H1 (cell line): ENCODE measurements around the gene PDE2A. TPM values are rescaled to one million over a fixed set of nuclear protein-coding genes. Genes with fewer than 3 reads are reported as not detected.

Experiments used
- CTCF ChIA-PET: fragments of 300-600 bp; sonication (Branson Sonifier 250); formaldehyde crosslinking; loops from one replicate; lab custom pipeline; 2021; ENCODE audit not compliant: partially characterized antibody; lab: Charles Lee
- POLR2A ChIA-PET: fragments of 300-600 bp; sonication (Branson Sonifier 250); formaldehyde crosslinking; loops from one replicate; lab custom pipeline; 2021; ENCODE audit warnings: inconsistent platforms; ENCODE audit not compliant: partially characterized antibody; lab: Charles Lee
- DNase-seq, 2 experiments: peaks; one replicate each; pipeline versions ENCODE4 v3.0.0 to v3.0.0-alpha.2; 2010 to 2022; ENCODE audit warnings: low spot score in 2 of 2, low read depth in 1 of 2, mixed read lengths in 1 of 2
- FAIRE-seq: peaks from 2 replicates; lab custom pipeline; 2011; peaks lifted over from hg19 to GRCh38; lab: Jason Lieb, UNC
- H2AFZ ChIP-seq: 2 replicates; pipeline ENCODE4 v1.8.1; 2012; ENCODE audit warnings: low read length, inconsistent platforms
- H2AK5ac ChIP-seq: 2 replicates; pipeline ENCODE4 v1.6.1; 2013; ENCODE audit warnings: low read depth, low read length
- H2BK120ac ChIP-seq: replicated peaks from 2 replicates; pipeline ENCODE3; 2013; ENCODE audit warnings: low read depth, low read length, inconsistent platforms
- H2BK12ac ChIP-seq: 2 replicates; pipeline ENCODE4 v1.6.1; 2013; ENCODE audit warnings: low read depth, low read length
- H2BK15ac ChIP-seq: 2 replicates; pipeline ENCODE4 v1.6.1; 2013; ENCODE audit warnings: low read length
- H2BK20ac ChIP-seq: 2 replicates; pipeline ENCODE4 v1.6.1; 2013; ENCODE audit warnings: low read length
- H2BK5ac ChIP-seq: 2 replicates; pipeline ENCODE4 v1.6.1; 2013; ENCODE audit warnings: low read depth, low read length
- H3K14ac ChIP-seq: 2 replicates; pipeline ENCODE4 v1.6.1; 2013; ENCODE audit warnings: inconsistent platforms; ENCODE audit not compliant: insufficient read length
- H3K18ac ChIP-seq: 2 replicates; pipeline ENCODE4 v1.6.1; 2013; ENCODE audit warnings: low read length; ENCODE audit errors: extremely low read depth
- H3K23ac ChIP-seq: 2 replicates; pipeline ENCODE4 v1.6.1; 2013; ENCODE audit warnings: inconsistent platforms; ENCODE audit not compliant: insufficient read length
- H3K23me2 ChIP-seq: 2 replicates; pipeline ENCODE4 v1.6.1; 2013; ENCODE audit warnings: low read depth, low read length
- H3K27ac ChIP-seq: 2 replicates; pipeline ENCODE4 v1.6.1; 2011; ENCODE audit warnings: low read depth, low read length, inconsistent platforms
- H3K27me3 ChIP-seq, 4 experiments: replicated peaks in 1 of 4; 1 replicate in 1 of 4; 2 replicates in 3 of 4; pipeline versions ENCODE4 v1.6.1 to v1.8.1; 2011 to 2013; ENCODE audit warnings: low read length in 3 of 4, mild to moderate bottlenecking in 3 of 4, inconsistent platforms in 2 of 4, mixed read lengths in 2 of 4, moderate library complexity in 1 of 4; ENCODE audit not compliant: control insufficient read depth in 3 of 4, insufficient read depth in 3 of 4; ENCODE audit errors: extremely low read depth in 1 of 4
- H3K36me3 ChIP-seq, 4 experiments: 2 replicates each; pipeline versions ENCODE4 v1.6.1 to v1.8.1; 2011 to 2013; ENCODE audit warnings: mild to moderate bottlenecking in 4 of 4, low read length in 3 of 4, moderate library complexity in 2 of 4, control low read depth in 1 of 4, inconsistent platforms in 1 of 4; ENCODE audit not compliant: insufficient read depth in 4 of 4, control insufficient read depth in 2 of 4
- H3K4ac ChIP-seq: replicated peaks from 2 replicates; pipeline ENCODE3; 2013; ENCODE audit warnings: low read length, low read depth, mixed read lengths, inconsistent platforms; ENCODE audit not compliant: insufficient read length
- H3K4me1 ChIP-seq, 4 experiments: replicated peaks in 1 of 4; 1 replicate in 1 of 4; 2 replicates in 3 of 4; pipeline versions ENCODE4 v1.6.1 to v1.8.1; 2011 to 2013; ENCODE audit warnings: low read length in 3 of 4, inconsistent platforms in 2 of 4, mixed read lengths in 1 of 4; ENCODE audit not compliant: insufficient read depth in 4 of 4, control insufficient read depth in 3 of 4
- H3K4me2 ChIP-seq, 2 experiments: 2 replicates each; pipeline versions ENCODE4 v1.6.1 to v1.8.1; 2011 to 2013; ENCODE audit warnings: low read depth in 2 of 2, low read length in 2 of 2, control low read depth in 1 of 2, inconsistent platforms in 1 of 2, mild to moderate bottlenecking in 1 of 2; ENCODE audit not compliant: insufficient read depth in 1 of 2
- H3K4me3 ChIP-seq, 4 experiments: fragments of 200-600, 300-600 bp in 1 of 4; sonication (generic), shearing (Covaris generic), sonication (Bioruptor Twin) in 1 of 4; 2 replicates each; pipeline versions ENCODE4 v1.5.1 to v1.8.1; 2011 to 2016; ENCODE audit warnings: low read length in 4 of 4, low read depth in 3 of 4, control low read depth in 2 of 4, inconsistent platforms in 2 of 4, mild to moderate bottlenecking in 2 of 4, mixed read lengths in 1 of 4, moderate library complexity in 1 of 4; ENCODE audit not compliant: insufficient read depth in 2 of 4; ENCODE audit errors: extremely low read depth in 1 of 4
- H3K56ac ChIP-seq: replicated peaks from 2 replicates; pipeline ENCODE3; 2013; ENCODE audit warnings: low read depth, mild to moderate bottlenecking, mixed read lengths, low read length, inconsistent platforms; ENCODE audit not compliant: insufficient read length
- H3K79me1 ChIP-seq: 2 replicates; pipeline ENCODE4 v1.6.1; 2013; ENCODE audit warnings: low read depth, low read length, control low read depth
- H3K79me2 ChIP-seq, 2 experiments: 2 replicates each; pipeline versions ENCODE4 v1.6.1 to v1.8.1; 2012 to 2013; ENCODE audit warnings: low read length in 2 of 2, mild to moderate bottlenecking in 2 of 2, inconsistent platforms in 1 of 2; ENCODE audit not compliant: insufficient read depth in 2 of 2, control insufficient read depth in 1 of 2
- H3K9ac ChIP-seq, 4 experiments: replicated peaks in 1 of 4; 1 replicate in 1 of 4; 2 replicates in 3 of 4; pipeline versions ENCODE4 v1.6.1 to v1.8.1; 2011 to 2013; ENCODE audit warnings: low read depth in 3 of 4, low read length in 3 of 4, control low read depth in 2 of 4, mild to moderate bottlenecking in 2 of 4, moderate library complexity in 2 of 4, inconsistent platforms in 1 of 4; ENCODE audit errors: extremely low read depth in 1 of 4
- H3K9me3 ChIP-seq, 2 experiments: 2 replicates each; pipeline versions ENCODE4 v1.6.1 to v1.8.1; 2012 to 2013; ENCODE audit warnings: mild to moderate bottlenecking in 2 of 2, moderate library complexity in 2 of 2, control low read depth in 1 of 2, inconsistent platforms in 1 of 2, low read depth in 1 of 2, low read length in 1 of 2, mixed read lengths in 1 of 2; ENCODE audit not compliant: insufficient read depth in 2 of 2
- H4K20me1 ChIP-seq, 2 experiments: replicated peaks in 1 of 2; 2 replicates each; pipeline versions ENCODE3 to v1.8.1; 2011 to 2013; ENCODE audit warnings: inconsistent platforms in 2 of 2, low read length in 2 of 2, mild to moderate bottlenecking in 1 of 2; ENCODE audit not compliant: insufficient read depth in 2 of 2, control insufficient read depth in 1 of 2
- H4K5ac ChIP-seq: 2 replicates; pipeline ENCODE4 v1.6.1; 2013; ENCODE audit warnings: low read length, low read depth, mixed read lengths, inconsistent platforms; ENCODE audit not compliant: insufficient read length
- H4K8ac ChIP-seq: 2 replicates; pipeline ENCODE4 v1.8.0; 2013; ENCODE audit warnings: mild to moderate bottlenecking, moderate library complexity, low read length, inconsistent platforms; ENCODE audit not compliant: insufficient read depth; ENCODE audit errors: extremely low read depth
- H4K91ac ChIP-seq: replicated peaks from 2 replicates; pipeline ENCODE3; 2013; ENCODE audit warnings: low read length, mixed read lengths, inconsistent platforms; ENCODE audit not compliant: insufficient read length
- SP1 ChIP-seq: IDR thresholded peaks from 2 replicates; pipeline ENCODE4 v1.6.1; 2011; ENCODE audit warnings: low read depth, low read length
- WGBS, 2 experiments: shearing (Covaris generic) in 1 of 2; methylation state at CpG; one replicate each; pipeline versions ENCODE4 v1.1.6 to v1.1.7; 2013 to 2015; ENCODE audit warnings: low lambda C conversion rate in 2 of 2, mixed read lengths in 2 of 2, inconsistent platforms in 1 of 2, low coverage in 1 of 2, missing lambda C conversion rate in 1 of 2; ENCODE audit not compliant: insufficient replicate concordance in 2 of 2, insufficient coverage in 1 of 2, insufficient read length in 1 of 2; ENCODE audit errors: extremely low coverage in 1 of 2, missing lambda C conversion rate in 1 of 2; 5-methylcytosine and 5-hydroxymethylcytosine counted together
- polyA plus RNA-seq, 7 experiments: library from polyadenylated mRNA; depleted of rRNA in 3 of 7; stranded (reverse) in 5 of 7; unstranded in 2 of 7; fragments of >200 nt in 5 of 7; fragments of 200-250 nt in 2 of 7; gene quantifications; 1 replicate in 5 of 7; 2 replicates in 1 of 7; 4 replicates in 1 of 7; pipeline versions ENCODE4 v1.2.1 to v1.2.3, GENCODE V29; 2011 to 2013; ENCODE audit warnings: missing spikeins in 2 of 7, mixed read lengths in 2 of 7
- total RNA-seq: library from RNA; stranded (reverse); fragmentation: NEBNext Ultra II Directional; extraction: Animal tissue kit (Norgen Biotek cat#: 25700); gene quantifications from 2 replicates; pipeline ENCODE4 v1.2.1, GENCODE V29; 2021

Gene PDE2A
- total and polyA plus RNA-seq, 2 of the 8 experiments (the other 6 are each of a cell fraction or from before 2014, with no cell fraction given) = 3.4 to 7.1 TPM

DNA sequence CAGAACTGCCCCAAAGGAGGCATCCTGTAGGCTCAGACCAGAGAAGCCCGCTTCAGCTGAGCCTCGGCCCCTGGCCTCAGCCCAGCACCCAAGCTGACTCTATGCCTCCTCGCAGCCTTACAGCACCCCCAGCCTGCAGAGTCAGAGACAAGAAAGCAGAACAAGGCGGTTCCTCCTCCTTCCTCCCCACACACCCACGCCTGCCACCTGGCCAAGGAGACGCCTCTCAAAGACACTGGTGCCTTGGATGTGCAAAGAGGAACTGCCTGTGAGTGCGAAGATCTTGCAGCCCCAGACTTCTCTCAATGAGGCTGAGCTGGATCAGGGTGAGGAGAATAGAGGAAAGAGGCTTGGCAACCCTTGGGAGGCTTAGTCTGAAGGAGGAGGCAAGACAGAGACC is 60.2 kb downstream of the PDE2A start:
- no peaks in the 10 kb centered on the region for H3K9me3 ChIP-seq
- H2BK5ac ChIP-seq = no peak overlapping the region
- no peaks in the 10 kb centered on the region; a peak in 1 of 8 replicates for H3K36me3 ChIP-seq
- no peak for FAIRE-seq
- no peak for DNase-seq
- no peak overlapping the region for H3K9ac ChIP-seq
- H3K27me3 ChIP-seq = no peaks in the 10 kb centered on the region; a peak in 1 of 7 replicates
- H3K4me3 ChIP-seq = no peak overlapping the region
- no peak overlapping the region for H2AFZ ChIP-seq
- peaks cover 0 to 5% (median 1%) of the 10 kb centered on the region in 4 experiments; a peak in 1 of 7 replicates for H3K4me1 ChIP-seq
- no peaks in the 10 kb centered on the region for H4K20me1 ChIP-seq
- no peak overlapping the region for H3K4ac ChIP-seq
- POLR2A ChIA-PET = interaction anchor here (1.0 kb wide), 1 partner anchor 29 kb away, joined by 5 read pairs; no protein-coding TSS in a partner anchor
- no peak overlapping the region for H2BK20ac ChIP-seq
- no peak overlapping the region for H3K4me2 ChIP-seq
- no peaks in the 10 kb centered on the region for H3K79me2 ChIP-seq
- no peak overlapping the region for H4K5ac ChIP-seq
- H3K23me2 ChIP-seq = no peaks in the 10 kb centered on the region; the same call in 1 of the 2 replicates
- H3K79me1 ChIP-seq = no peaks in the 10 kb centered on the region
- H3K56ac ChIP-seq = no peak overlapping the region
- WGBS, 2 experiments = 93% methylated on average over 7 of the region's 7 CpGs; no CpG with 5 or more reads in 1 of the 2 experiments
- no peak overlapping the region for H2BK120ac ChIP-seq
- H2BK15ac ChIP-seq = no peak overlapping the region
- no peak overlapping the region for H3K27ac ChIP-seq
- no peak overlapping the region for H4K8ac ChIP-seq
- H3K18ac ChIP-seq = no peak overlapping the region
- CTCF ChIA-PET = interaction anchor here (0.7 to 21.9 kb wide), 5 partner anchors 9 to 25 kb away, joined by 3 to 624 read pairs (median 23); no protein-coding TSS in a partner anchor
- H3K23ac ChIP-seq = no peak overlapping the region
- H2BK12ac ChIP-seq = no peak overlapping the region
- no peak overlapping the region for H3K14ac ChIP-seq
- H4K91ac ChIP-seq = no peak overlapping the region
- H2AK5ac ChIP-seq = no peak overlapping the region
- no peak for TF ChIP-seq SP1
